HAP-1 (cell line): ENCODE measurements around the gene POLDIP2.

ENCODE experiments used
- DNase-seq, 2 experiments: peaks; one replicate each; pipeline ENCODE4 v3.0.0-alpha.2; 2016 to 2020; ENCODE audit warnings: low spot score in 2 of 2
- H3K27me3 ChIP-seq: fragments of 250-450 bp; sonication (Bioruptor Pico); 2 replicates; pipeline ENCODE4 v1.5.1; 2020; ENCODE audit warnings: low read depth, mild to moderate bottlenecking, moderate library complexity
- H3K36me3 ChIP-seq: fragments of 250-450 bp; sonication (Bioruptor Pico); replicated peaks from 2 replicates; pipeline ENCODE4 v1.5.1; 2020; ENCODE audit warnings: mild to moderate bottlenecking
- H3K4me1 ChIP-seq: fragments of 250-450 bp; sonication (Bioruptor Pico); 2 replicates; pipeline ENCODE4 v1.5.1; 2020; ENCODE audit warnings: mild to moderate bottlenecking
- H3K4me3 ChIP-seq: fragments of 250-450 bp; sonication (Bioruptor Pico); 2 replicates; pipeline ENCODE4 v1.5.1; 2020; ENCODE audit warnings: mild to moderate bottlenecking, moderate library complexity
- H3K9me3 ChIP-seq: fragments of 250-450 bp; sonication (Bioruptor Pico); 2 replicates; pipeline ENCODE4 v1.5.1; 2020; ENCODE audit warnings: mild to moderate bottlenecking, moderate library complexity
- in situ Hi-C: fragments of 300-500 bp; cut with MboI; formaldehyde crosslinking; loops from 3 replicates; pipeline ENCODE4 v1.14.3; 2020; ENCODE audit warnings: low sequenced_read_pairs, inconsistent platforms, mixed read lengths

Gene POLDIP2

GRCh38 chr17:28385037-28385400 is 27.7 kb upstream of the POLDIP2 start:
- Histone ChIP-seq H3K27me3 (no peaks in the 10 kb centered on the region), H3K9me3 (no peaks in the 10 kb centered on the region), H3K4me1 (no peaks in the 10 kb centered on the region), H3K36me3 (0 out of 2 replicates have a peak, but pooled peaks cover 2% of the 10 kb centered on the region), H3K4me3 (no peak overlapping the region)
- in situ Hi-C loops = loop anchor here (25.0 kb wide), 1 partner anchor 598 kb away; no protein-coding TSS in a partner anchor
- DNase-seq = no peak

GRCh38 chr17:28384281-28385036 is 27.1 kb upstream of the POLDIP2 start:
- no peaks in the 10 kb centered on the region for H3K27me3 ChIP-seq
- H3K4me3 ChIP-seq = no peak overlapping the region
- 0 out of 2 replicates have a peak, but pooled peaks cover 2% of the 10 kb centered on the region for H3K36me3 ChIP-seq
- H3K9me3 ChIP-seq = no peaks in the 10 kb centered on the region
- in situ Hi-C loops = loop anchor here (25.0 kb wide), 1 partner anchor 597 kb away; no protein-coding TSS in a partner anchor
- no peak for DNase-seq
- no peaks in the 10 kb centered on the region for H3K4me1 ChIP-seq

- in situ Hi-C loops = loop anchor here (25.0 kb wide), 1 partner anchor 594 kb away; no protein-coding TSS in a partner anchor
- H3K4me3 ChIP-seq = no peak overlapping the region
- no peaks in the 10 kb centered on the region for H3K27me3 ChIP-seq
- no peaks in the 10 kb centered on the region for H3K4me1 ChIP-seq
- H3K36me3 ChIP-seq = no peaks in the 10 kb centered on the region
- no peaks in the 10 kb centered on the region for H3K9me3 ChIP-seq
- DNase-seq = no peak
Observed at GRCh38 chr17:28381141-28381825, 24.0 kb upstream of the POLDIP2 start.

GRCh38 chr17:28379814-28380801 is 22.8 kb upstream of the POLDIP2 start:
- no peaks in the 10 kb centered on the region for H3K4me1 ChIP-seq
- in situ Hi-C loops = loop anchor here (25.0 kb wide), 1 partner anchor 593 kb away; no protein-coding TSS in a partner anchor
- H3K27me3 ChIP-seq = no peaks in the 10 kb centered on the region
- no peaks in the 10 kb centered on the region for H3K9me3 ChIP-seq
- no peaks in the 10 kb centered on the region for H3K36me3 ChIP-seq
- DNase-seq = no peak
- H3K4me3 ChIP-seq = no peak overlapping the region

- no peaks in the 10 kb centered on the region; the same call in 1 of the 2 replicates for H3K4me1 ChIP-seq
- in situ Hi-C loops = no loop called here
- H3K36me3 ChIP-seq = no peaks in the 10 kb centered on the region
- H3K27me3 ChIP-seq = no peaks in the 10 kb centered on the region
- H3K9me3 ChIP-seq = no peaks in the 10 kb centered on the region
- no peak for DNase-seq
- peak overlapping the region; percentile 45; the same call in 1 of the 2 replicates for H3K4me3 ChIP-seq
Observed at GRCh38 chr17:28372945-28373274, 15.6 kb upstream of the POLDIP2 start.

GRCh38 chr17:28372203-28372944 is 15.0 kb upstream of the POLDIP2 start:
- no peaks in the 10 kb centered on the region for H3K36me3 ChIP-seq
- H3K4me3 ChIP-seq = peak overlapping the region; percentile 45
- DNase-seq = no peak
- no peaks in the 10 kb centered on the region for H3K27me3 ChIP-seq
- no peaks in the 10 kb centered on the region; the same call in 1 of the 2 replicates for H3K4me1 ChIP-seq
- in situ Hi-C loops = no loop called here
- no peaks in the 10 kb centered on the region for H3K9me3 ChIP-seq

GRCh38 chr17:28371245-28372202 is 14.2 kb upstream of the POLDIP2 start, which contains the start of gene SARM1:
TSS of gene SARM1 (plus strand) at chr17:28371694. CDS start at chr17:28372033, 339 bp downstream.
- Histone ChIP-seq H3K9me3 (no peaks in the 10 kb centered on the region), H3K36me3 (no peaks in the 10 kb centered on the region), H3K27me3 (no peaks in the 10 kb centered on the region), H3K4me1 (no peaks in the 10 kb centered on the region; the same call in 1 of the 2 replicates), H3K4me3 (peak within 1 kb of the TSS; percentile 45)
- in situ Hi-C loops = no loop called here
- peak; percentile 88 to 99 for DNase-seq

- Histone ChIP-seq H3K9me3 (no peaks in the 10 kb centered on the region), H3K4me1 (no peaks in the 10 kb centered on the region; the same call in 1 of the 2 replicates), H3K36me3 (no peaks in the 10 kb centered on the region), H3K27me3 (no peaks in the 10 kb centered on the region), H3K4me3 (peak overlapping the region; percentile 45)
- no peak for DNase-seq
- in situ Hi-C loops = no loop called here
Observed at GRCh38 chr17:28370744-28371103, 13.4 kb upstream of the POLDIP2 start.

- in situ Hi-C loops = no loop called here
- no peaks in the 10 kb centered on the region for H3K9me3 ChIP-seq
- H3K4me3 ChIP-seq = peak within 1 kb of the TSS; percentile 45
- H3K27me3 ChIP-seq = no peaks in the 10 kb centered on the region
- H3K36me3 ChIP-seq = no peaks in the 10 kb centered on the region
- no peaks in the 10 kb centered on the region; the same call in 1 of the 2 replicates for H3K4me1 ChIP-seq
- DNase-seq = peak in 1 of 2 experiments; percentile 33
Observed at GRCh38 chr17:28370035-28370743, 12.9 kb upstream of the POLDIP2 start, which contains the start of gene VTN. TSS of gene VTN (minus strand) at chr17:28370307. CDS start at chr17:28370203, 104 bp downstream.

GRCh38 chr17:28369684-28370034 is 12.3 kb upstream of the POLDIP2 start:
- no peaks in the 10 kb centered on the region; the same call in 1 of the 2 replicates for H3K4me1 ChIP-seq
- no peaks in the 10 kb centered on the region for H3K27me3 ChIP-seq
- no peaks in the 10 kb centered on the region for H3K36me3 ChIP-seq
- H3K9me3 ChIP-seq = no peaks in the 10 kb centered on the region
- H3K4me3 ChIP-seq = no peak overlapping the region
- no peak for DNase-seq
- in situ Hi-C loops = no loop called here

GRCh38 chr17:28368915-28369683 is 11.8 kb upstream of the POLDIP2 start:
- Histone ChIP-seq H3K4me1 (no peaks in the 10 kb centered on the region; the same call in 1 of the 2 replicates), H3K9me3 (no peaks in the 10 kb centered on the region), H3K27me3 (no peaks in the 10 kb centered on the region), H3K4me3 (no peak overlapping the region), H3K36me3 (no peaks in the 10 kb centered on the region)
- in situ Hi-C loops = no loop called here
- no peak for DNase-seq
